ENCODE data around the gene S100A9. TPM values are rescaled to one million over a fixed set of nuclear protein-coding genes. Genes with fewer than 3 reads are reported as not detected.

Gene S100A9
- total and polyA plus RNA-seq, 2 of the 8 experiments (the other 6 are each of a cell fraction or from before 2014, with no cell fraction given), result not detected

GRCh38 chr1:153356392-153357075, 1.1 kb upstream of the S100A9 start (continued):
- TF ChIP-seq HDAC6 (IDR thresholded peaks at IDR 0.05; ENCODE audit: low read depth, low read length) (no peak), JUN (IDR thresholded peaks at IDR 0.05; ENCODE audit: low read depth, low read length) (no peak), MAX (IDR thresholded peaks at IDR 0.05) (no peak), SP2 (IDR thresholded peaks at IDR 0.05; ENCODE audit: low read length) (no peak), RNF2 (IDR thresholded peaks at IDR 0.05; ENCODE audit: borderline replicate concordance, low read depth, low read length, missing control alignments, poor library complexity, severe bottlenecking) (no peak), ZNF274 (IDR thresholded peaks at IDR 0.05; ENCODE audit: borderline replicate concordance, extremely low read depth, low read length) (no peak), GABPA (IDR thresholded peaks at IDR 0.05; ENCODE audit: borderline replicate concordance, insufficient read depth, low read length) (no peak), NANOG (IDR thresholded peaks at IDR 0.05; ENCODE audit: insufficient read depth, low read depth, low read length, poor library complexity, severe bottlenecking) (no peak), CTCF (IDR thresholded peaks at IDR 0.05; ENCODE audit: control extremely low read depth in 1 of 3, insufficient read depth in 1 of 3, low read depth in 1 of 3, low read length in 3 of 3) (no peak), BCL11A (IDR thresholded peaks at IDR 0.05; ENCODE audit: low read depth in 2 of 2, low read length in 2 of 2) (no peak)
